ENCODE results near the gene OLIG2.
A peak's percentile ranks its signal among the peaks of the same experiment; 100 is the strongest.

OLIG2 gene

DNA sequence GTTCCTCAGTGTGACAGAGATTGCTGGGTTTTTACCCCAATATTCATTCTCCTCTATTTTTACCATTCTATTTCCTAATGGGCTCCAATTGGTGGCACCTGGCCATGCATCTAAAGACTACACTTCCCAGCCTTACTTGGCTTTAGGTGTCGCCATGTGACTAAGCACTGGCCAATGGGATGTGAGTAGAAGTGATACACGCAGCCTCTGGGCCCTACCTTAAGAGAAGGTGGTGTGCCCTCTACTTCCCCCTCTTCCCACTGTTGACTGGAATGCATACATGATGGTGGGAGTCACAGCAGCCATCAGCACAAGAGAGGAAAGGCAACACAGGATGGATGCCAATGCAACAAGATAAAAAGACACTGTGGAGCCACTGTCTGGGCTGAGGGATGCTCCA is 11.4 kb upstream of the OLIG2 start:
- Histone ChIP-seq H3K9ac (ENCODE audit: low read length) (no peak overlapping the region), H4K91ac (ENCODE audit: low read length) (no peak overlapping the region), H3K4me2 (ENCODE audit: low read length, poor library complexity, severe bottlenecking) (no peak overlapping the region), H3K14ac (ENCODE audit: low read length in 2 of 2) (no peak overlapping the region), H3K23ac (ENCODE audit: low read length in 2 of 2) (no peak overlapping the region), H3K79me1 (replicated peaks; ENCODE audit: low read length, poor library complexity, severe bottlenecking) (no peaks in the 10 kb centered on the region), H3K27me3 (ENCODE audit: control insufficient read depth in 1 of 2, insufficient read depth in 1 of 2, low read length in 2 of 2) (peaks cover 40 to 60% of the 10 kb centered on the region in 2 experiments), H2BK120ac (ENCODE audit: low read depth, low read length) (no peak overlapping the region), H3K4me1 (ENCODE audit: control insufficient read depth, insufficient read depth, low read depth, low read length) (peaks cover 2% of the 10 kb centered on the region), H2AK5ac (ENCODE audit: low read length, severe bottlenecking) (no peak overlapping the region), H2AFZ (ENCODE audit: low read depth, low read length) (no peak overlapping the region), H2BK15ac (ENCODE audit: low read depth, poor library complexity, severe bottlenecking) (no peak overlapping the region), H2BK5ac (ENCODE audit: low read depth, low read length, poor library complexity, severe bottlenecking) (no peak overlapping the region), H3K4ac (ENCODE audit: low read depth in 1 of 2, low read length in 2 of 2) (no peak overlapping the region), H3K9me3 (ENCODE audit: control insufficient read depth, low read length) (no peaks in the 10 kb centered on the region), H4K8ac (ENCODE audit: low read length) (no peak overlapping the region), H2BK12ac (ENCODE audit: low read length in 2 of 2) (no peak overlapping the region), H3K27ac (ENCODE audit: low read length, poor library complexity, severe bottlenecking) (no peak overlapping the region), H3K18ac (ENCODE audit: low read depth in 1 of 2, low read length in 2 of 2) (no peak overlapping the region), H3K36me3 (ENCODE audit: control insufficient read depth in 1 of 2, insufficient read depth in 2 of 2, low read depth in 1 of 2, low read length in 2 of 2) (no peaks in the 10 kb centered on the region), H3K4me3 (ENCODE audit: insufficient read depth in 1 of 2, low read depth in 1 of 2, low read length in 2 of 2) (no peak overlapping the region)
- DNase-seq: no peak
- WGBS: 59% methylated on average over 2 of the region's 2 CpGs

DNA sequence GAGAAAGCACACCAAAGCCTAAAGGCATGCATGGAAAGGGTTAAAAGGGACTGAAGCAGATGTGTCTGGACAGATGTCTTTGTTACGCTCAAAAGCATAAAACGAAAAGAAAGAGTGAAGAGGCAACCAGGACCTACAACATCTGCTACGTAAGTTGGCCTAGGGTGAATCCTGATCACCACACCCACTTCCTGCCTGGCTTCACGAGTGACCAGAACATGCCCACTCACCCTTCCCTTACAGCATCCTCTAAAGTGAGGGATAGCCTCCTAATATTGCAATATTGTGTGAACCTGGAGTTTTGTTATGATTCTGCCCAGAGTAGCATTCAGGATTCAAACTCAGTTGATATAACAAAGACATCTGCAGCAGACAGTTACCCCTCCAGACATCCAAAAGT is 10.6 kb upstream of the OLIG2 start:
- H3K18ac ChIP-seq (ENCODE audit: low read depth in 1 of 2, low read length in 2 of 2): no peak overlapping the region
- no peak overlapping the region for H3K4me2 ChIP-seq (ENCODE audit: low read length, poor library complexity, severe bottlenecking)
- no peak overlapping the region for H3K14ac ChIP-seq (ENCODE audit: low read length in 2 of 2)
- no peak overlapping the region for H2BK12ac ChIP-seq (ENCODE audit: low read length in 2 of 2)
- no peak overlapping the region for H4K91ac ChIP-seq (ENCODE audit: low read length)
- no peak overlapping the region for H4K8ac ChIP-seq (ENCODE audit: low read length)
- no peak overlapping the region for H3K4me3 ChIP-seq (ENCODE audit: insufficient read depth in 1 of 2, low read depth in 1 of 2, low read length in 2 of 2)
- peaks cover 44 to 68% of the 10 kb centered on the region in 2 experiments for H3K27me3 ChIP-seq (ENCODE audit: control insufficient read depth in 1 of 2, insufficient read depth in 1 of 2, low read length in 2 of 2)
- H3K23ac ChIP-seq (ENCODE audit: low read length in 2 of 2): no peak overlapping the region
- no peak for DNase-seq
- no peak overlapping the region for H2BK5ac ChIP-seq (ENCODE audit: low read depth, low read length, poor library complexity, severe bottlenecking)
- no peak overlapping the region for H2AFZ ChIP-seq (ENCODE audit: low read depth, low read length)
- WGBS: 60% methylated on average over 3 of the region's 4 CpGs
- no peak overlapping the region for H3K4ac ChIP-seq (ENCODE audit: low read depth in 1 of 2, low read length in 2 of 2)
- H3K27ac ChIP-seq (ENCODE audit: low read length, poor library complexity, severe bottlenecking): no peak overlapping the region
- no peak overlapping the region for H3K9ac ChIP-seq (ENCODE audit: low read length)
- H3K36me3 ChIP-seq (ENCODE audit: control insufficient read depth in 1 of 2, insufficient read depth in 2 of 2, low read depth in 1 of 2, low read length in 2 of 2): no peaks in the 10 kb centered on the region
- H3K9me3 ChIP-seq (ENCODE audit: control insufficient read depth, low read length): no peaks in the 10 kb centered on the region
- H2BK120ac ChIP-seq (ENCODE audit: low read depth, low read length): no peak overlapping the region
- no peak overlapping the region for H2BK15ac ChIP-seq (ENCODE audit: low read depth, poor library complexity, severe bottlenecking)
- H2AK5ac ChIP-seq (ENCODE audit: low read length, severe bottlenecking): no peak overlapping the region
- H3K4me1 ChIP-seq (ENCODE audit: control insufficient read depth, insufficient read depth, low read depth, low read length): peaks cover 2% of the 10 kb centered on the region
- no peaks in the 10 kb centered on the region for H3K79me1 ChIP-seq (replicated peaks; ENCODE audit: low read length, poor library complexity, severe bottlenecking)

DNA sequence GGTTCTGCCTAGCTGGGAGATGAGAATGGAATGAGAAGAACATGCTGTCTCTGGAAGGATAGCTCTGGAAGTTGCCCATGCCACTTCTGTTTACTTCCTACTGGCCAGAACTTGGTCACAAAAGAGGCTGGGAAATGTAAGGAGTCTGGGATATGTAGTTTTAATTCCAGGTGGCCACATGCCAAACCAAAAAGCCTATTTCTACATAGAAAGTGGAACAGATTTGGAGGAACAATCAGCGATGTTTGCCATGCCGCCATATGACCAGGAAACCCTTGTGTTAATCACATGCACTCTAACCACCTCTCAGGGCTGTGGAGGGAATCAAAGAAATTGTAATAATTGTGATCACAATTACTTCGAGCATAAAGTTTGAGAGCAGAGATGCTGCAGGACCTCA is 10.0 kb upstream of the OLIG2 start:
- Histone ChIP-seq H4K8ac (ENCODE audit: low read length) (no peak overlapping the region), H2BK120ac (ENCODE audit: low read depth, low read length) (no peak overlapping the region), H3K9me3 (ENCODE audit: control insufficient read depth, low read length) (no peaks in the 10 kb centered on the region), H3K14ac (ENCODE audit: low read length in 2 of 2) (no peak overlapping the region), H2BK5ac (ENCODE audit: low read depth, low read length, poor library complexity, severe bottlenecking) (no peak overlapping the region), H3K9ac (ENCODE audit: low read length) (no peak overlapping the region), H3K79me1 (replicated peaks; ENCODE audit: low read length, poor library complexity, severe bottlenecking) (no peaks in the 10 kb centered on the region), H2BK15ac (ENCODE audit: low read depth, poor library complexity, severe bottlenecking) (no peak overlapping the region), H3K4me2 (ENCODE audit: low read length, poor library complexity, severe bottlenecking) (no peak overlapping the region), H2AFZ (ENCODE audit: low read depth, low read length) (no peak overlapping the region), H4K91ac (ENCODE audit: low read length) (no peak overlapping the region), H2AK5ac (ENCODE audit: low read length, severe bottlenecking) (no peak overlapping the region), H3K4me1 (ENCODE audit: control insufficient read depth, insufficient read depth, low read depth, low read length) (peaks cover 2% of the 10 kb centered on the region), H3K4ac (ENCODE audit: low read depth in 1 of 2, low read length in 2 of 2) (no peak overlapping the region), H3K23ac (ENCODE audit: low read length in 2 of 2) (peak overlapping the region in 1 of 2 experiments; percentile 46), H3K4me3 (ENCODE audit: insufficient read depth in 1 of 2, low read depth in 1 of 2, low read length in 2 of 2) (no peak overlapping the region), H3K36me3 (ENCODE audit: control insufficient read depth in 1 of 2, insufficient read depth in 2 of 2, low read depth in 1 of 2, low read length in 2 of 2) (no peaks in the 10 kb centered on the region), H2BK12ac (ENCODE audit: low read length in 2 of 2) (no peak overlapping the region), H3K27me3 (ENCODE audit: control insufficient read depth in 1 of 2, insufficient read depth in 1 of 2, low read length in 2 of 2) (peaks cover 50 to 74% of the 10 kb centered on the region in 2 experiments), H3K18ac (ENCODE audit: low read depth in 1 of 2, low read length in 2 of 2) (no peak overlapping the region), H3K27ac (ENCODE audit: low read length, poor library complexity, severe bottlenecking) (no peak overlapping the region)
- WGBS: 44% methylated on average over 1 of the region's 3 CpGs
- DNase-seq: no peak

DNA sequence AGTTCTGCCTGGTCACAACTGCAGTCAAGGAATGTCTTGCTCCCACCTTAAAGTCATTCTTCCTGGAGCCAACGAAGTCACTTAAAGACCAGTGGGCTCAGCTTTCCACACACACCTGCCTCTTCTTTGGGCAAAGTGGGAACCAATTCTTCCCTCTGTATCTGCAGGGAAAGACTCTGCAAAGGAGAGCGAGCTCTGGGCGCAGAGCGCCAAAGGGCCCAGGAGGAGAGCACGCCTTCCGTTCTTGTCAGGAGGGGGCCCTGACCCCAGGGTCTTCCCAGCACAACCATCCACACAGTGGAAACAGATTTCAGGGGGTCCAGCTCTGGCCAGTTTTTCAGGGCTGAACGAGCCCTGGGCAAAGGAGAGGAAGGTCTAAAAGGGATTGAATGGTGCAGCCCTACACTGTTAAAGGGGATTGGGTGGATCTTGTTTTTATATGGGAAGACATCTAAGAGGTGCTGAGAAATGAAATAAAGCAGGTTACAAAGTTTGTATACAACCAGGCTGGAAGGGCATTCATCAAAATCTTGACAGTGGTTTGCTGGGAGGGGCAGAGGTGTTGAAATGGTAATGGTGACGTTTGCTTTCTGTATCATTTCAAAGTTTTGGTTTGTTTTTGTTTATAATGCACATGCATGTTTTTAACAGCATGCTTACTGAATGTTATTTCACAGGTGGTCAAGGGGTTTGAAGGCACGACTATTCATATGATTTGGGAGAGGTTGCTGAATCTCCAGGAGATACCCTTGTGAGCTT is 6.8 kb upstream of the OLIG2 start:
- Histone ChIP-seq H3K27ac (ENCODE audit: low read length, poor library complexity, severe bottlenecking) (no peak overlapping the region), H3K18ac (ENCODE audit: low read depth in 1 of 2, low read length in 2 of 2) (no peak overlapping the region), H2BK12ac (ENCODE audit: low read length in 2 of 2) (no peak overlapping the region), H2BK120ac (ENCODE audit: low read depth, low read length) (no peak overlapping the region), H3K9me3 (ENCODE audit: control insufficient read depth, low read length) (no peaks in the 10 kb centered on the region), H2BK15ac (ENCODE audit: low read depth, poor library complexity, severe bottlenecking) (no peak overlapping the region), H3K4me2 (ENCODE audit: low read length, poor library complexity, severe bottlenecking) (no peak overlapping the region), H2AK5ac (ENCODE audit: low read length, severe bottlenecking) (no peak overlapping the region), H3K4ac (ENCODE audit: low read depth in 1 of 2, low read length in 2 of 2) (no peak overlapping the region), H3K36me3 (ENCODE audit: control insufficient read depth in 1 of 2, insufficient read depth in 2 of 2, low read depth in 1 of 2, low read length in 2 of 2) (no peaks in the 10 kb centered on the region), H4K91ac (ENCODE audit: low read length) (no peak overlapping the region), H3K23ac (ENCODE audit: low read length in 2 of 2) (no peak overlapping the region), H3K14ac (ENCODE audit: low read length in 2 of 2) (no peak overlapping the region), H3K4me1 (ENCODE audit: control insufficient read depth, insufficient read depth, low read depth, low read length) (peaks cover 2% of the 10 kb centered on the region), H3K79me1 (replicated peaks; ENCODE audit: low read length, poor library complexity, severe bottlenecking) (no peaks in the 10 kb centered on the region), H4K8ac (ENCODE audit: low read length) (no peak overlapping the region), H3K4me3 (ENCODE audit: insufficient read depth in 1 of 2, low read depth in 1 of 2, low read length in 2 of 2) (no peak overlapping the region), H2AFZ (ENCODE audit: low read depth, low read length) (no peak overlapping the region), H3K27me3 (ENCODE audit: control insufficient read depth in 1 of 2, insufficient read depth in 1 of 2, low read length in 2 of 2) (peaks cover 77 to 99% of the 10 kb centered on the region in 2 experiments), H3K9ac (ENCODE audit: low read length) (no peak overlapping the region), H2BK5ac (ENCODE audit: low read depth, low read length, poor library complexity, severe bottlenecking) (no peak overlapping the region)
- 41% methylated on average over 4 of the region's 9 CpGs for WGBS
- DNase-seq: no peak

Data from mesenchymal stem cell (in vitro differentiated cells and primary cell).